ENCODE results near the gene PODNL1.

The PODNL1 gene

DNA sequence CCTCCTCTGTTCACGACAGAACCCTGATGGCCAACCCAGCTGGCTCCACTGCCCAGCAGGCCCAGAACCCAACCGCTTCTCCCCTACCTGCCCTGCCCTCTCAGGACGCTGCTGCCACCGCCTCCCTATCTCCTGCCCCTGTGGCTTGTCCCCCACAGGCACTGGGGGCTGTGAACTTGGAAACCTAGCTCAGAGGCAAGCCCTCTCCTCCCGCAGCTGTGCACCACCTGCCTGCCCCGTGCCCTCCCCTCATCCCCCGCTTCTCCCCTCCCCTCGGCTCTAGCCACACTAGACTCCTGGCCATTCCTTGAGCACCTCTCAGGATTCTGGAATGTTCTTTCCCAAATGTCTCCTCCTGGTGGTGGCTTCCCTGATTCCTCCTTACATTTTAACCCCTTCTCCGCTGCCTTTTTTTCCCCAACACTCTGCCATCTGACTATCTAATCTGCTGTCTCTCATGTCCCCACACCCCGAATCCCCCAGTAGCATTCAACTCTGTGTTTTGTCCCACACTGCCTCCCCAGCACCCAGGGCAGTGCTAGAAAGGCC lies 54.6 kb downstream of the PODNL1 start:
- POLR2A ChIA-PET: no interaction called here
- no peak for TF ChIP-seq ZNF488 (tag by site-specific recombination; IDR thresholded peaks at IDR 0.05)
- TF ChIP-seq ZIC2 (tag by site-specific recombination; IDR thresholded peaks at IDR 0.05): 0 out of 2 replicates have a peak, but pooled peaks have one; percentile 10

DNA sequence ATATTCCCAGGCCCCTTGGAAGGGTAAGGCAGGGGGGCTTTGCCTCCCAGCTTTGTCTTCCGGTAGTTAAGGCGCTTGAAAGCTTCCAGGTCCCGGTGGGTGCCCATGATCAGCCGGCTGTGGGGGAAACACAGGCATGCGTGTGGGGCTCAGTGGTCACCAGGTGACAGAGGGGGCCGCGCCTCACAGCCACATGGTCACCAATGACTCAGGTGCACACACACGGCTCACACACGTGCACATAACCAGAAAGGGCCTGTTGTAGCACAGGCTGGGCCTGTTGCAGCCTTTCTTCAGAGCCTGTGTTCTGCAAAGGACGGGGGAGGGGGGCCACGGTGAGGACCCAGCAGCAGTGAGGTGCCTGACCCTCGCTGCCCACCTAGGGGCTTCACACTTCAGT lies 55.4 kb downstream of the PODNL1 start:
- Histone ChIP-seq H3K9me3 (ENCODE audit: control insufficient read depth, insufficient read depth, low read depth, low read length) (no peaks in the 10 kb centered on the region), H3K27ac (ENCODE audit: extremely low read depth, low read depth, low read length) (no peak overlapping the region), H3K36me3 (ENCODE audit: control insufficient read depth in 2 of 2, insufficient read depth in 1 of 2, low read length in 2 of 2) (no peaks in the 10 kb centered on the region), H3K4me1 (ENCODE audit: control insufficient read depth, insufficient read depth, low read length) (0 out of 2 replicates have a peak, but pooled peaks cover 2% of the 10 kb centered on the region), H3K4me3 (ENCODE audit: low read depth, low read length) (no peak overlapping the region)
- ChIA-PET CTCF (interaction anchor here (0.5 to 1.0 kb wide), 4 partner anchors 101 to 193 kb away, joined by 3 read pairs; partner anchors contain the start of gene IL27RA), POLR2A (interaction anchor here (0.6 kb wide), 1 partner anchor 34 kb away, joined by 3 read pairs; no protein-coding TSS in a partner anchor)
- TF ChIP-seq ZNF785 (tag by site-specific recombination; IDR thresholded peaks at IDR 0.05): no peak
- TF ChIP-seq OVOL3 (tag by site-specific recombination; IDR thresholded peaks at IDR 0.05): no peak
- no peak for TF ChIP-seq HIC1 (tag by site-specific recombination; IDR thresholded peaks at IDR 0.05)
- no peak for TF ChIP-seq HOXD13 (CRISPR knock-in tag; IDR thresholded peaks at IDR 0.05; ENCODE audit: borderline replicate concordance)
- TF ChIP-seq ZNF792 (tag by site-specific recombination; IDR thresholded peaks at IDR 0.05): no peak
- no peak for TF ChIP-seq ZNF768 (tag by site-specific recombination; IDR thresholded peaks at IDR 0.05)
- no peak for TF ChIP-seq ZFP37 (tag by site-specific recombination; IDR thresholded peaks at IDR 0.05)
- TF ChIP-seq ZEB2 (tag by site-specific recombination; IDR thresholded peaks at IDR 0.05): no peak
- no peak for TF ChIP-seq ZNF623 (tag by site-specific recombination; IDR thresholded peaks at IDR 0.05)
- no peak for TF ChIP-seq ZBTB21 (tag by site-specific recombination; IDR thresholded peaks at IDR 0.05)
- TF ChIP-seq ZNF692 (tag by site-specific recombination; IDR thresholded peaks at IDR 0.05): no peak
- no peak for TF ChIP-seq ZNF2 (tag by site-specific recombination; IDR thresholded peaks at IDR 0.05)
- TF ChIP-seq ZNF621 (tag by site-specific recombination; IDR thresholded peaks at IDR 0.05): no peak
- no peak for TF ChIP-seq GLI4 (tag by site-specific recombination; IDR thresholded peaks at IDR 0.05)

More for the DNA sequence above, 54.6 kb downstream of the PODNL1 start:
- no peaks in the 10 kb centered on the region for H3K9me3 ChIP-seq (ENCODE audit: control insufficient read depth, insufficient read depth, low read depth, low read length)
- no peak overlapping the region for H3K4me3 ChIP-seq (ENCODE audit: low read depth, low read length)
- no peaks in the 10 kb centered on the region for H3K36me3 ChIP-seq (ENCODE audit: control insufficient read depth in 2 of 2, insufficient read depth in 1 of 2, low read length in 2 of 2)
- 0 out of 2 replicates have a peak, but pooled peaks cover 2% of the 10 kb centered on the region for H3K4me1 ChIP-seq (ENCODE audit: control insufficient read depth, insufficient read depth, low read length)
- no peak overlapping the region for H3K27ac ChIP-seq (ENCODE audit: extremely low read depth, low read depth, low read length)
- CTCF ChIA-PET: interaction anchor here (0.5 to 1.1 kb wide), 5 partner anchors 11 to 193 kb away, joined by 3 to 4 read pairs (median 3); no protein-coding TSS in a partner anchor

GRCh38 chr19:13882419-13882795 lies 55.8 kb downstream of the PODNL1 start:
- TF ChIP-seq KLF10 (tag by site-specific recombination; IDR thresholded peaks at IDR 0.05): no peak
- TF ChIP-seq ZNF549 (tag by site-specific recombination; IDR thresholded peaks at IDR 0.05): no peak
- TF ChIP-seq IKZF3 (tag by site-specific recombination; IDR thresholded peaks at IDR 0.05): no peak
- TF ChIP-seq, protein P1, sequence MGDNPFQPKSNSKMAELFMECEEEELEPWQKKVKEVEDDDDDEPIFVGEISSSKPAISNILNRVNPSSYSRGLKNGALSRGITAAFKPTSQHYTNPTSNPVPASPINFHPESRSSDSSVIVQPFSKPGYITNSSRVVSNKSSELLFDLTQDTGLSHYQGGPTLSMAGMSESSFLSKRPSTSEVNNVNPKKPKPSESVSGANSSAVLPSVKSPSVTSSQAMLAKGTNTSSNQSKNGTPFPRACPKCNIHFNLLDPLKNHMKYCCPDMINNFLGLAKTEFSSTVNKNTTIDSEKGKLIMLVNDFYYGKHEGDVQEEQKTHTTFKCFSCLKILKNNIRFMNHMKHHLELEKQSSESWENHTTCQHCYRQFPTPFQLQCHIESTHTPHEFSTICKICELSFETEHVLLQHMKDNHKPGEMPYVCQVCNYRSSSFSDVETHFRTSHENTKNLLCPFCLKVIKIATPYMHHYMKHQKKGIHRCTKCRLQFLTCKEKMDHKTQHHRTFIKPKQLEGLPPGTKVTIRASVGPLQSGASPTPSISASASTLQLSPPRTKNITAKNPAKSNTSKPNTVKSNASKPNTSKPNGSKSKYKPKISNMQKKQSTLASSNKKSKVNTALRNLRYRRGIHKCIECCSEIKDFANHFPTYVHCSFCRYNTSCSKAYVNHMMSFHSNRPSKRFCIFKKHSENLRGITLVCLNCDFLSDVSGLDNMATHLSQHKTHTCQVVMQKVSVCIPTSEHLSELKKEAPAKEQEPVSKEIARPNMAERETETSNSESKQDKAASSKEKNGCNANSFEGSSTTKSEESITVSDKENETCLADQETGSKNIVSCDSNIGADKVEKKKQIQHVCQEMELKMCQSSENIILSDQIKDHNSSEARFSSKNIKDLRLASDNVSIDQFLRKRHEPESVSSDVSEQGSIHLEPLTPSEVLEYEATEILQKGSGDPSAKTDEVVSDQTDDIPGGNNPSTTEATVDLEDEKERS (tag by site-specific recombination; IDR thresholded peaks at IDR 0.05): no peak
- Histone ChIP-seq H3K9me3 (ENCODE audit: control insufficient read depth, insufficient read depth, low read depth, low read length) (no peaks in the 10 kb centered on the region), H3K36me3 (ENCODE audit: control insufficient read depth in 2 of 2, insufficient read depth in 1 of 2, low read length in 2 of 2) (no peaks in the 10 kb centered on the region), H3K27ac (ENCODE audit: extremely low read depth, low read depth, low read length) (no peak overlapping the region), H3K4me1 (ENCODE audit: control insufficient read depth, insufficient read depth, low read length) (0 out of 2 replicates have a peak, but pooled peaks cover 2% of the 10 kb centered on the region), H3K4me3 (ENCODE audit: low read depth, low read length) (no peak overlapping the region)
- ChIA-PET POLR2A (interaction anchor here (0.6 to 0.9 kb wide), 2 partner anchors 34 to 254 kb away, joined by 3 to 4 read pairs; no protein-coding TSS in a partner anchor), CTCF (interaction anchor here (0.6 to 4.2 kb wide), 5 partner anchors 11 to 331 kb away, joined by 3 to 54 read pairs (median 4); partner anchors contain the start of genes IL27RA and MISP3)

All from HEK293 (cell line).